Fibroblast of gingiva (primary cell): ENCODE data around the gene SMOC2.

Experiments
- DNase-seq: peaks from one replicate; pipeline ENCODE4 v3.0.0-alpha.2; 2011; ENCODE audit warnings: low read depth

The SMOC2 gene

DNA sequence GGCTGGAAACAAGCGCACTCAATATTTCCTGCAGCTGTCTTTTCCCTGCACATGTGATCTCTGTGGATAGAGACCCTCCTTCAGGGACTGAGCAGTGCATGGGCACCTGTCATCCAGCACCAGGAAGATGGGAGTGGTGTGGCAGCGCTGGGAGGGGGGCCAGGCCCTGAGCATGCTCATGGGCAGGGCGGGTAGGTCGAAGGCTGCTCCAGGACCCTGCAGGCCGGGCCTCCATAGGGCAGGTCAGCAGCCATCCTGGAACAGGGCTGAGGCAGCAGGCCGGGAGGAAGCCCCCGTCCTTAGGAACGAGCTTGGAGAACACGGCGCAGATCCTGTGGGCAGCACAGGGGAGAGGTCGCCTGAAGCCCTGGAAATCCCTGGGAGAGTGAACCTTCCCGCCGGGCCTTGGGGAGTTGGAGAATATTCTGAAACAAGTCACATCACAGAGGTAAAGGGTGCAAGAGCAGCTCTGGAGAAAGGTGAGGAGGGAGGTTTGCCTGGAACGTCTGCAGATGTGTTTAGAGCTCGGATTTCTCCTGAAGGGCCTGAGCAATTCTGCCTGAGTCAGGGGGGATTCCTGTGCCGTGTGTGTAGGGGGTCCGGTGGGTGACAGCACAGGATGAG is 133.2 kb downstream of the SMOC2 start:
- DNase-seq, result no peak

DNA sequence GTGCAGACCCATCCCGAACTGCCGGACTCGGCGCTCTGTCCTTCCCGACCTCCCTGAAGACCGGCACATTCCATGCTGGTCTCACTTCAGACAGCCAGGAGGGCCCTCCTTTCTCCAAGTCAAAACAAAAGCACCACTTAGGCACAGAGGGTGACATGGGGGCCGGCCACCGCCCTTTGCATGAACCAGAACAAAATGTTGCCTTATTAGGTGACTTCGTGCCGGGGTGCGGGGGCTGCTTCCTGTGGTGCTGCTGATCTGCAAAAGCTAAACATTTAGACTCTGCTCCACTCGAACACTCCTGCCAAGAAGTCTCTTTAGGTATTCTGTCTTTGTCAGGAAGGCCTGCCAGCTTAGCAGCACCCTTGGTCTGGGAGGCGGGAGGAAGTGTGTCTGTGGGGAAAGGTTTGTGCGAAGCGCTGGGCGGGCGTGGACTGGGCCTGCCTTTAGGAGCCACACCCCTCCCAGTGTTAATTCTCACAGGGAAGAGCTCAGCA is 133.8 kb downstream of the SMOC2 start:
- DNase-seq, result no peak

- no peak for DNase-seq
These were observed 134.5 kb downstream of the SMOC2 start for GRCh38 chr6:168575346-168576098.

DNA sequence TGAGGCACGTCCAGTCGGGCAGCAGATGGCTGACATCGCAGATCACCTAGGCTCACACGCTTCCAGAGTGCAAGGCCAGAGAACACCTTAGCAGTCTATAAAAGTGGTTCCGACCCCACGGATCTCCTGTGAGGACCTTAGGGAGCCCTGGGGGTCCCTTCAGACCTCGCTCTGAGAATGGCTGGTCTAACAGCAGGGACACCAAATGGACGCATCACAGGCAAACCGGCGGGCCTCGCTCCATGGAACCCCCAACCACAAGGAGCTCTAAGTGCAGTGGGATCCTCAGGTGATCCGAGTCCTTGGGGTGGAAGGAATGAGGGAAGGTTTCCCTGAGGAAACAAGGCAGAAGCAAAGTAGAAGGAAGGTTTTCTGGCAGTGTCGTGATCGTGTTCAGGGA is 135.4 kb downstream of the SMOC2 start:
- DNase-seq, result no peak

DNA sequence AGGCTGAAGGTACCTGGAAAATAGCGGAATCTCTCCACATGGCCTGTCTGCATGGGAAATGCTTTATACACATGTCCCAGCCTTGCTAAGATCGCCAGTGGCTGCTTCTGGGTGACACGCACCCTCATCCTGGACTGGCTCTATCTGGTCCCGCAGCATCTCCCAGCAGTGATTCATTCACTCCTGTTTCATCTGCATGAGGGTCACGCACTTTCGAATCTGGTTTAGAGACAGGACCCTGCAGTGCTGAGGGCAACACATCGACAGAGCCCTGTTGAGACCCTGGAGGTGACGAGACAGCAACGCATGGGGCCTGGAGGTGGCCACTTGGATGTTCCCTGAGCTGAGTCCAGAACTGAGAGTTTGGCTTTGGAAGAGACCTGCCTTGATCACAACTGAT is 136.5 kb downstream of the SMOC2 start:
- DNase-seq, result no peak

- no peak for DNase-seq
These were observed 137.1 kb downstream of the SMOC2 start for GRCh38 chr6:168578036-168578435.

- no peak for DNase-seq
These were observed 140.3 kb downstream of the SMOC2 start for GRCh38 chr6:168581236-168581635.

- DNase-seq, result no peak
These were observed 140.7 kb downstream of the SMOC2 start for GRCh38 chr6:168581706-168582105.

DNA sequence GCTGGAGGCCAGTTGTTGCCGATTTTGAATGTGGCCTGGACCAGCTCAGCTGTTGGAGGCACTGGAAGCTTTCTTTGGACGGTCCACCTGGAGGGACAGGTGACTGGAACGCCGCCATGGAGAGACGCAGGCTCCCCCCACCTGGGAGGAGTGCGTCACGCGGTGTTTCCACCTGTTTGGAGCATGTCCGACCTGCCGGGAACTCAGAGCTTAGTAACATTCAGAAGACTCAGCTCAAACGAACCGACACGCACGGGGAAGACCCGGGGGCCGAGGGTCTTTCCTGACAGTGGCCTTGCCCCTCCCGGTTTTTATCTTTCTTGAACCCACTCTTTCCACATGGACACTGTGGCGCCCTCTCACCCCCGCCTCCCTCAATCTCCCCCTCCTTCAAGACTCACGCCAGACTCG is 141.6 kb downstream of the SMOC2 start:
- DNase-seq, result no peak

GRCh38 chr6:168583126-168583525 is 142.1 kb downstream of the SMOC2 start:
- no peak for DNase-seq

- DNase-seq, result no peak
These were observed 142.8 kb downstream of the SMOC2 start for GRCh38 chr6:168583821-168584220.

DNA sequence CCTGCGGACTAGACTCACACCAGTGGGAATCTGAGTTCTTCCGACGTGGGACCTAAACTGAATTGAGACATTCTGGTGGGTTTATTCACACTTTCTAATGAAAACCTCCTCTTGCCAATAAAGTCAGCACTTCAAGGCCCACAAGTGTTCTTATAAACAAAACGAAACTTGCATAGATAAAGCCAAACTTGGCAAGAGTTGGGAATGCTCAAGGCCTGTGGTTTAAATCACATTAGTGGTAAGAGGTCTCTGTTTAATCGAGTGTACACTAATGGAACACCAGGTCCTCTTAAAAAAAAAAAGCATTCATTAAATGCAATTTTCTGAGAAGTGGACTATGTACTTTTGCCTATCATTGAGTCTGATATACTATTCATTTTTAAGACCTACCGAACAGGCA is 143.3 kb downstream of the SMOC2 start:
- no peak for DNase-seq

DNA sequence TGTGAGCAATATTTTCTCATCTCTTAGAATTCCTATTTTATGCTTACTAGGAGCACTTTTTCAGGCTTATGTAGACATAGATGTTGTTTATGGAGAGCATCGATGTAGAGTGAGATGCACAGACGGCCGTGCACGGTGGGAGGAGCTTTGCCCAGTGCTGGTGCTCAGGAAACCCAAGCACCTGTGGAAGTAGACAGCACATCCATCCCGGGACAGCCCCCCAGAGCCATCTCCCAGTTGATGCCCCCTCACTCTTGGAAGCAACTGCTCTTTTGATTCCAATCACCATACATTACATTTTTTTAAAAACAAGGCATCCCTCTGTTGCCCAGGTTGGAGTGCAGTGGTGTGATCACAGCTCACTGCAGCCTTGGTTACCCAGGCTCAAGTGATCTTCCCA is 143.7 kb downstream of the SMOC2 start:
- DNase-seq, result no peak

DNA sequence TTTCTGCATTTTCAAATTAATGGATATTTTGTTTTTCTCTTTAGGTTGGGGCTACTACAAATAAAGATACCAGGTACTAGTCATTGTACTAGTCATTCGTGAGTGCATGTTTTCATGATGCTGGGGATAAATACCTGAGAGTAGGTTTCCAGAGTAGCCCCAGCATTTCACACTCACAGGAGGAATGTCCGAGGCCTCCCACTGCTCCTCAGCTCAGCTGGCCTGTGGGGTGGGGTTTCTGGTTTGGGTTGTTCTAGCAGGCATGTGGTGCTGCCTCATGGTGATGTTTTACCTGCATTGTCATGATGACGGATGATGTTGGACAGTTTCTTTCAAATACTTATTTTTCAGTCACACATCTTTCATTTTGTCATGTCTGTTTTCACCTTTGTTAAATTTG is 144.5 kb downstream of the SMOC2 start:
- DNase-seq, result no peak

DNA sequence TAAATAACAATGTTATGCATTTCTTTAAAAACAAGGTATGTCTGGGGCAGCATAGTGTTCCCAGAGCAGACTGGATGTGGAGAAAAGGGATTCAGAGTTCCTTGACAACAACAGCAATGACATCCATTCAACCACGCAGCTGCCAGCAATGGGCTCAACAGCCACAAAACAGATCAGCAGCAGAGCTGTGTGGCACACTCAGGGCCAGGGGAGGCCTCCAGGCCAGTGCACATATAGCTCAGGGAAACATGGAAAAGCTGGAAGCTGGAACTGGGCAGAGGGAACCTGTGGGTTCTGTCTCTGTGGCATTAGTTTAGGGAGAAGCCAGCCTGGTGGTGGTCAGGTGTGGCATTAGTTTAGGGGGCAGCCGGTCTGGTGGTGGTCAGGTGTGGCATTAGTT is 148.3 kb downstream of the SMOC2 start:
- DNase-seq, result no peak

GRCh38 chr6:168590406-168590805 is 149.4 kb downstream of the SMOC2 start:
- DNase-seq, result no peak

DNA sequence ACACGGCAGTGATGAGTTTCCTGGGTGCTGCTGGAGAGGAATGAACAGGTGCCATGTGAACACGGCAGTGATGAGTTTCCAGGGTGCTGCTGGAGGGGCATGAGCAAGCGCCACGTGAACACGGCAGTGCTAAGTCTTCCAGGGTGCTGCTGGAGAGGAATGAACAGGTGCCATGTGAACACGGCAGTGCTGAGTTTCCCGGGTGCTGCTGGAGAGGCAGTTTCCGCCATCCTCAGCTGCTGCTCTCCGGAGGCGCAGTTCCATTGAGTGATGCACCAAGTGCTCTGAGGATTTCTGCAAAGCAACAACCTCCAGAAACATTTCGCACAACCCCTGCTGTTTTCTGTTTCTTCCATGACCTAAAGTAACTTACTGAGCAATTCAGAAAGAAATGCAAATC is 155.4 kb downstream of the SMOC2 start:
- no peak for DNase-seq

DNA sequence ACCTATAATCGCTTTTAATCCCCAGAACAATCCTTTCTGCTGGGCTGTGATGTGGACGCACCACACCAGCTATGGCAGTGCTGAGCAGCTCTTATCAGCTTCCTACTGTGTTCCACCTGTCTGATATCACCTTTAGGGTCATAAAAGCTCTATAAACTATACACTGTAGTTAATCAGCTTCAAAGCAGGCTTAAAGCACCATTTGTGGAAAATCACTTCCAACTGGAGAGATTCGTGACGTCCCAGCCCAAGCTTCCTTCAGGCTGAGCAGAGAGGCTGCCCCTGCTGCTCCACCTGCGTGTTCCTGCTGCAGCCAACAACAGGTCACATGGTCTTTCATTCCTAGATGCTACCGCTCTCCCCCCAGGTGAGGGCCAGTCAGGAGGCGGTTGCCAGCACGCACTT is 156.5 kb downstream of the SMOC2 start:
- no peak for DNase-seq

DNA sequence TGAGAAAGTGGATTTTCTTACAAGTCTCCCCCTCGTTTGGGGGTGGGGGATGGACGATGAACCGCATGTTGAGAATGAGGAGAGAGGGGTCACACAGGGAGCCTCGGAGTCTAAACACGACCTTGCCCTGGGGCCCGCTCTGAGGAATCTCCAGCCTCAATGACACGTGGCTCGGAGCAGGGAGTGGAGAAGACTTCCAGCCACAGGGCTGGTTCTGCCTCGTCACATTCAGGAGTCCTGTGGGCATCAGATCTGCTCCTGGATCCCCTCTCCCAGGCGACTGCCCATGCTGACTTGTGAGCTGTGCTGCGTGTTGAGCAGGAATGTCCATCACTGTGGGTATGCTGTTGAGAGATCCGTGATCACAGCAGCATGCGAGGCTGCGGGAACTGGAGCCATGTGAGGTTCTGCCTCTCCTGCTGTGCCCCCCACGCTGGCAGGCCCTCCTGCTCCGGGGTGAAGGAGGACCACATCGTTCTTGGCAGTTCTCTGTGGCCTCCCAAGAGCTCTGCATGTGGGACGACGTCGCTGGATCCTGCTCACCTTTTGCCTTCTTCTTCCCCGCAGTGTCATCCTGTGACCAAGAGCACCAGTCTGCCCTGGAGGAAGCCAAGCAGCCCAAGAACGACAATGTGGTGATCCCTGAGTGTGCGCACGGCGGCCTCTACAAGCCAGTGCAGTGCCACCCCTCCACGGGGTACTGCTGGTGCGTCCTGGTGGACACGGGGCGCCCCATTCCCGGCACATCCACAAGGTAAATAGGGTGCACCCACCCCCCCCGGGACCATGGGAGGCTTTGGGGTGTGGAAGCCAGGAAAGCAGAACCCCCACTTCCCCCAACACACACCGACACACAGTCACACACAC is 157.5 kb downstream of the SMOC2 start:
- no peak for DNase-seq

- no peak for DNase-seq
These were observed 158.1 kb downstream of the SMOC2 start for GRCh38 chr6:168599118-168599494.

GRCh38 chr6:168599769-168600330 is 158.9 kb downstream of the SMOC2 start:
- no peak for DNase-seq

- DNase-seq, result no peak
These were observed 159.4 kb downstream of the SMOC2 start for GRCh38 chr6:168600381-168600780.

DNA sequence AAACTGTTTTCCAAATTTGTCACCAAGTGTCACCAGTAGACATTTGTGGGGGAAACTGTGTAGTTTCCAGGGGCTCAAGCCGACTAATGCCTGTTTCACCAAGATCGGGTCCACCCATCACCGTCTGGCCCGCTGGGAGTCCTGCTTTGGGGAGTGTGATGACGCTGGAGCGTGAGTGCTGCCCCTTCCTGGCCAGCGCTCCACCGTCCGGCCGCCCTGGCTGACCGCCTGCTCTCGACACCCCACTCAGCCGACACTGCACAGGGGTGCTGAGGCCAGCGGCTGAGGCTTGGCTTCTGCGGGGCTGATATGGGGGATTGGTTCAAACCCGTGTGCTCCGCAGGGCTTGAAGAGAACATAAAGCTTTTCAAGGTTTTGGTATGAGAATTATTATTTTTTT is 160.1 kb downstream of the SMOC2 start:
- no peak for DNase-seq
